GM10847 (cell line): Measurements from ENCODE around the gene DYNLL2.

ENCODE experiments used
- POLR2A ChIP-seq: IDR thresholded peaks from 2 replicates; pipeline ENCODE4 v1.6.1; 2011; ENCODE audit not compliant: insufficient read length; ENCODE audit errors: extremely low read depth

Gene DYNLL2

DNA sequence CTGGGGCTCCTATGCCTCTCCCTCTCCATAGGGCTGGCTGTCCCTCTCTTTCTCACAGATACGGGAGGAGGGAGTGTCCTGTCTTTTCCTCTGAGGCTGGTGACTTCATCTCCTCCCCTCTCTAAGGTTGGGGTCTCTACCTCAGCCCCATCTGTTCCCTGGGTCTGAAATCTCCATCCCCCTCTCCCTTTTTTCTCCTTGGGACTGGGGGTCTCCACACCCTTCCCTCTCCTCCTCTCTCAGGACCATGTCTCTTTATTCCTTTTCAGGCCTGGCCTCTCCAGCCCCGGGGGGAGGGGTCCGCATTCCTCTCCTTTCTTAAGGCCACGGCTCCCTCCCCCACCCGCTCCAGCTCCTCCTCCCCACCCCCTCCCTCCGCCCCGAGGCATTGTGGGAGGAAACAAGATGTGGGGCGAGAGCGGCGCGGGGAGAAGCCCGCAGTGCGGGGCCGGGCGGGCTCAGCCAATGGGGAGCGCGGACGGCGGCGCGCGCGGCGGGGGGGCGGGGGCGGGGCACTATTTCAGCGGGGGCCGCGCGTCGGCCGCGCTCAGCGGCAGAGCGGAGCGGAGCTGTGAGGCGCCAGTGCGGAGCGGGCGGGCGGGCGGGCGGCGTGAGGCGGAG lies at the start of gene DYNLL2:
DYNLL2 (plus strand) TSS at position 550 of the 621 bp plus-strand sequence. CDS start 3,672 bp downstream, outside the sequence.
- peak; percentile 69 for TF ChIP-seq POLR2A

GRCh38 chr17:58039975-58040374 lies 43.2 kb upstream of the DYNLL2 start:
- TF ChIP-seq POLR2A: no peak

DNA sequence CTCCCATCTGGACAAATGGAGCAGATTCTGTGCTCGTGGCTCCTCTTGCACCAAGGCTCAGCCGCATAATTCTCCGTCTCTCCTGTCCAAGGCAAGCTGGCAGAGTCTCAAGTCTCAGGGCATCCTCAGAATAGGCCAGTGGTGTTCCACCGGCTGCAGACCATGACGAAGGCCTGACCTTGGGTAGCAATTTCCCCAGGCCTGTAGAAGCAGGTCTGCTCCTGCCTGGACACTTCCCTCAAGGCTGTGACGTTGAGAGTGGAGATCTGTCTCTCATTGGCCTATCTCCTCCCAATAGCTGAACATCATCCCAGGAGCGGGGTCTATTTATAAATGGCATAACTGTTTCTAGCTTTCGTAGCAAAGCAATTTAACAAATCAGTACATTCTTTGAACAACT lies 42.8 kb upstream of the DYNLL2 start:
- TF ChIP-seq POLR2A: no peak

- no peak for TF ChIP-seq POLR2A
Observed at GRCh38 chr17:58041161-58041560, 42.1 kb upstream of the DYNLL2 start.

GRCh38 chr17:58043221-58044181 lies 39.7 kb upstream of the DYNLL2 start:
- no peak for TF ChIP-seq POLR2A

- no peak for TF ChIP-seq POLR2A
Observed at GRCh38 chr17:58046239-58047094, 36.8 kb upstream of the DYNLL2 start.

- no peak for TF ChIP-seq POLR2A
Observed at GRCh38 chr17:58047376-58048150, 35.7 kb upstream of the DYNLL2 start.

DNA sequence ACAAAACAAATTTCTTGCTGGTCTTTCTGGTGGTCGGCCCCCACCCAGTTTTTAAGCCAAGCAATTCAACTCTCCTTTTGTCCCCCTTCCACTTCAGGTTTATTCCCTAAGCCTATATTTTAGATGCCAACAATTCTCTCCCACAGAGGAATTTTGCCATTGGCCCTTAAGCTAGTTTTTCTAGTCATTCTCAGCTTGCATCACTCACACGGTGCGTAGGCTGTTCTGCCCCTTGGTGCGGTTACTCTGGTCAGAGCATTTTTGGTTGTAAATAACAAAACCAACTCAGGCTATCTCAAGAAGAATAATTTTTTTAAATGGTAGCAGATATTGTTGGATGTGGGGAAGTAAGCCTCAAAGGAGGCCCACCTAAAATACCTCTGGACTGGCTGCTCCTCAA lies 33.7 kb upstream of the DYNLL2 start:
- no peak for TF ChIP-seq POLR2A

DNA sequence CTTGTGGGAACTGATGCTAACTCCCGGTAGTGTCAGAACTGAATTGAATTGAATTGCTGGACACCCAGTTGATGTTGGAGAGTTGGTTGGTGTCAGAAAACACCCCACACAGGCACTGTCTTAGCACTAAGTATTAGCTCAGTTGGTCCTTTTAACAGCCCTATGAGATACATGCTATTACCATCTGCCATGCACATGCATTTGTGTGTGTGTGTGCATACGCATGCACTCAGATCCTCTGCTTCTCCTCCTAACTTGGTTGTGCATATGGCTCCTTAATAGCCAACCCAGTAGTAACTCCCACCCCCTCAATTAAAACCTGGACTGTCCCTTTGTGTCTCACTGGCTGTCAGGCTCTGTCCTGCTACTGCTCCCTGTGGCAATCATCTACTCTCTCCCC lies 32.3 kb upstream of the DYNLL2 start:
- no peak for TF ChIP-seq POLR2A

GRCh38 chr17:58051468-58051867 lies 31.8 kb upstream of the DYNLL2 start:
- TF ChIP-seq POLR2A: no peak

DNA sequence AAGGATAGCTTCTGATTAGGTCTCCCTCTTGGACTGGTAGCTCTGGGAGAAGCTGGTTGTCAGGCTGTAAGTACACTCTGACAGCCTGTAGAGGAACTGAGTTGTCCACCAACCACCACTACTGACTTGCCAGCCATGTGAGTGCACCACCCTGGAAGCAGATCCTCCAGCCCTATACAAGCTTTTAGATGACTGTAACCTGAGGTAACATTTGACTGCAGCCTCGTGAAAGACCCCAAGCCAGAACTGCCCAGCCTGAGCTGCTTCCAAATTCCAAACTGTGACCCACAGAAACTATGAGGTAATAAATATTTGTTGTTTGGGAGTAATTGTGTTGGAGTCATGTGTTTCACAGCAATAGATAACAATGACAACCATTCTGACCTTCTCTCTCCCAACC lies 30.8 kb upstream of the DYNLL2 start:
- no peak for TF ChIP-seq POLR2A

GRCh38 chr17:58052945-58053715 lies 30.1 kb upstream of the DYNLL2 start:
- TF ChIP-seq POLR2A: no peak

DNA sequence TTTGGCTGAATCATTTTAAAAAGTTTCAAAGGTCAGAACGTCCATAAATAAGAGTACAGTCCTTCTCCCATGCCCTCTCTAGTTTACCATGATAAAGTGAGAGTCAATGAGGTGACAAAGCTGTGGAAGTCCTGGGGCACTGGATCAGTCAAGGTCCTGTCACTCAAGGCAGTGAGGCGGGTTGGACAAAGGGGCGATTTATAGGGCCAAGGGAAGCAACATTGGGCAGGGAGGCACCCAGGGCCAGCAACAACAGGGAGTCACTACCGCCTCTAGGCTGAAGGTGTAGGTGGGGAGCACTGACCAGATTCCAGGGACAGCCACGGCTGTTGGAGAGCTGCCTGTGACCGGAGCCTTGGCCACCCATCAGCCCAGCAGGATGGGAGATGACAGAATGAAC lies 28.6 kb upstream of the DYNLL2 start:
- no peak for TF ChIP-seq POLR2A

- no peak for TF ChIP-seq POLR2A
Observed at GRCh38 chr17:58056476-58056875, 26.7 kb upstream of the DYNLL2 start.
